ENCODE results near the gene SLC27A5.

SLC27A5 gene

GRCh38 chr19:58511353-58512208, at the start of gene SLC27A5:
Gene SLC27A5, minus strand, starts transcription at chr19:58511992. Its CDS starts 37 bp downstream, at chr19:58511955.
- DNase-seq (ENCODE audit: low spot score): no peak

GRCh38 chr19:58560921-58561320, 49.1 kb upstream of the SLC27A5 start:
- DNase-seq (ENCODE audit: low spot score): no peak

GRCh38 chr19:58560007-58560887, 48.5 kb upstream of the SLC27A5 start:
- no peak for DNase-seq (ENCODE audit: low spot score)

- DNase-seq (ENCODE audit: low spot score): peak; percentile 96
These were observed 47.6 kb upstream of the SLC27A5 start for GRCh38 chr19:58559275-58560006.

GRCh38 chr19:58558623-58559274, 47.0 kb upstream of the SLC27A5 start:
- DNase-seq (ENCODE audit: low spot score): peak; percentile 99

- peak; percentile 57 for DNase-seq (ENCODE audit: low spot score)
These were observed 46.4 kb upstream of the SLC27A5 start, which contains the start of gene UBE2M for GRCh38 chr19:58558066-58558622. Gene UBE2M, minus strand, starts transcription at chr19:58558611. Its CDS starts 230 bp downstream, at chr19:58558381.

- DNase-seq (ENCODE audit: low spot score): peak; percentile 44
These were observed 45.7 kb upstream of the SLC27A5 start for GRCh38 chr19:58557221-58558065.

GRCh38 chr19:58556622-58557220, 44.9 kb upstream of the SLC27A5 start:
- DNase-seq (ENCODE audit: low spot score): no peak

GRCh38 chr19:58555920-58556621, 44.3 kb upstream of the SLC27A5 start:
- DNase-seq (ENCODE audit: low spot score): no peak

GRCh38 chr19:58555369-58555885, 43.6 kb upstream of the SLC27A5 start:
- DNase-seq (ENCODE audit: low spot score): no peak

GRCh38 chr19:58554494-58555368, 42.9 kb upstream of the SLC27A5 start, which contains the start of gene CHMP2A:
Gene CHMP2A, minus strand, starts transcription at chr19:58555105. Its CDS starts 893 bp downstream, at chr19:58554212.
- DNase-seq (ENCODE audit: low spot score): peak; percentile 97

- no peak for DNase-seq (ENCODE audit: low spot score)
These were observed 42.2 kb upstream of the SLC27A5 start for GRCh38 chr19:58553799-58554493.

- DNase-seq (ENCODE audit: low spot score): no peak
These were observed 40.9 kb upstream of the SLC27A5 start for GRCh38 chr19:58552655-58553054.

GRCh38 chr19:58551577-58552471, 40.0 kb upstream of the SLC27A5 start:
- no peak for DNase-seq (ENCODE audit: low spot score)

- no peak for DNase-seq (ENCODE audit: low spot score)
These were observed 39.3 kb upstream of the SLC27A5 start for GRCh38 chr19:58551123-58551497.

All from RKO (cell line).